Measurements from ENCODE around the gene MGLL. TPM values are rescaled to one million over a fixed set of nuclear protein-coding genes. Genes with fewer than 3 reads are reported as not detected.

MGLL gene
- total RNA-seq, 1 experiment from 2014 or later, result 0.94 TPM

- TF ChIP-seq, protein P1, sequence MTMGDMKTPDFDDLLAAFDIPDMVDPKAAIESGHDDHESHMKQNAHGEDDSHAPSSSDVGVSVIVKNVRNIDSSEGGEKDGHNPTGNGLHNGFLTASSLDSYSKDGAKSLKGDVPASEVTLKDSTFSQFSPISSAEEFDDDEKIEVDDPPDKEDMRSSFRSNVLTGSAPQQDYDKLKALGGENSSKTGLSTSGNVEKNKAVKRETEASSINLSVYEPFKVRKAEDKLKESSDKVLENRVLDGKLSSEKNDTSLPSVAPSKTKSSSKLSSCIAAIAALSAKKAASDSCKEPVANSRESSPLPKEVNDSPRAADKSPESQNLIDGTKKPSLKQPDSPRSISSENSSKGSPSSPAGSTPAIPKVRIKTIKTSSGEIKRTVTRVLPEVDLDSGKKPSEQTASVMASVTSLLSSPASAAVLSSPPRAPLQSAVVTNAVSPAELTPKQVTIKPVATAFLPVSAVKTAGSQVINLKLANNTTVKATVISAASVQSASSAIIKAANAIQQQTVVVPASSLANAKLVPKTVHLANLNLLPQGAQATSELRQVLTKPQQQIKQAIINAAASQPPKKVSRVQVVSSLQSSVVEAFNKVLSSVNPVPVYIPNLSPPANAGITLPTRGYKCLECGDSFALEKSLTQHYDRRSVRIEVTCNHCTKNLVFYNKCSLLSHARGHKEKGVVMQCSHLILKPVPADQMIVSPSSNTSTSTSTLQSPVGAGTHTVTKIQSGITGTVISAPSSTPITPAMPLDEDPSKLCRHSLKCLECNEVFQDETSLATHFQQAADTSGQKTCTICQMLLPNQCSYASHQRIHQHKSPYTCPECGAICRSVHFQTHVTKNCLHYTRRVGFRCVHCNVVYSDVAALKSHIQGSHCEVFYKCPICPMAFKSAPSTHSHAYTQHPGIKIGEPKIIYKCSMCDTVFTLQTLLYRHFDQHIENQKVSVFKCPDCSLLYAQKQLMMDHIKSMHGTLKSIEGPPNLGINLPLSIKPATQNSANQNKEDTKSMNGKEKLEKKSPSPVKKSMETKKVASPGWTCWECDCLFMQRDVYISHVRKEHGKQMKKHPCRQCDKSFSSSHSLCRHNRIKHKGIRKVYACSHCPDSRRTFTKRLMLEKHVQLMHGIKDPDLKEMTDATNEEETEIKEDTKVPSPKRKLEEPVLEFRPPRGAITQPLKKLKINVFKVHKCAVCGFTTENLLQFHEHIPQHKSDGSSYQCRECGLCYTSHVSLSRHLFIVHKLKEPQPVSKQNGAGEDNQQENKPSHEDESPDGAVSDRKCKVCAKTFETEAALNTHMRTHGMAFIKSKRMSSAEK (CRISPR knock-in tag; IDR thresholded peaks at IDR 0.05; ENCODE audit: borderline replicate concordance), result no peak
Observed at GRCh38 chr3:127764841-127765362, 57.4 kb downstream of the MGLL start (continued).

DNA sequence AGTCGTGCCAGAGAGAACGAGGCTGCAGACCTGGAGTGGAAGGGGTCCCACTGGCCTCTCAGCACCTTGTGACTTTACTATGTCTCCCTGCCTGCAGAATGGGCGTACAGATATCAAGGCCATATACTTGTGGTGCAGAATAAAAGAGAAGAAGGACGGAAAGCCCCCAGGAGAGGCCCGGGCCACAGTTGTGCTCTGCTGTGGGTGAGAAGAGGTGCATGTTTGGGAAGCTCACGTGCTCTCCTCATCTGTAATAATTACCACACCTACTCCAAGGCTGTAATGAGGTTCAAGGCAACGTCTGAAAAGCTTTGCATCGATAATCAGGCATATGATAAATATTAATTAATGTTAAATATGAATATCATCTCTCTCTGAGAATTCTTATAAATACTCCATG is 58.0 kb downstream of the MGLL start:
- ChIA-PET POLR2A (interaction anchor here (0.7 kb wide), 1 partner anchor 11 kb away, joined by 3 read pairs; no protein-coding TSS in a partner anchor), CTCF (interaction anchor here (1.9 kb wide), 1 partner anchor 85 kb away, joined by 6 read pairs; no protein-coding TSS in a partner anchor)
- H3K27ac Mint-ChIP-seq, result no peak overlapping the region
- ATAC-seq, result no peak
- H3K27me3 Mint-ChIP-seq (ENCODE audit: low read depth), result no peaks in the 10 kb centered on the region
- H3K9me3 Mint-ChIP-seq, result no peaks in the 10 kb centered on the region
- H3K36me3 Mint-ChIP-seq, result no peaks in the 10 kb centered on the region
- no peak for DNase-seq (ENCODE audit: low spot score)
- no peak overlapping the region for H3K4me3 Mint-ChIP-seq
- TF ChIP-seq SMAD3 (CRISPR knock-in tag; IDR thresholded peaks at IDR 0.05; ENCODE audit: borderline replicate concordance), result no peak
- TF ChIP-seq, protein P2, sequence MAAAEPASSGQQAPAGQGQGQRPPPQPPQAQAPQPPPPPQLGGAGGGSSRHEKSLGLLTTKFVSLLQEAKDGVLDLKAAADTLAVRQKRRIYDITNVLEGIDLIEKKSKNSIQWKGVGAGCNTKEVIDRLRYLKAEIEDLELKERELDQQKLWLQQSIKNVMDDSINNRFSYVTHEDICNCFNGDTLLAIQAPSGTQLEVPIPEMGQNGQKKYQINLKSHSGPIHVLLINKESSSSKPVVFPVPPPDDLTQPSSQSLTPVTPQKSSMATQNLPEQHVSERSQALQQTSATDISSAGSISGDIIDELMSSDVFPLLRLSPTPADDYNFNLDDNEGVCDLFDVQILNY (CRISPR knock-in tag; IDR thresholded peaks at IDR 0.05), result no peak
- TF ChIP-seq NR2C2 (CRISPR knock-in tag; IDR thresholded peaks at IDR 0.05), result no peak
- TF ChIP-seq PRRX2 (CRISPR knock-in tag; IDR thresholded peaks at IDR 0.05), result no peak
- TF ChIP-seq FOXJ3 (CRISPR knock-in tag; IDR thresholded peaks at IDR 0.05; ENCODE audit: borderline replicate concordance), result no peak
- no peak for TF ChIP-seq RORB (CRISPR knock-in tag; IDR thresholded peaks at IDR 0.05)
- TF ChIP-seq IRF2 (CRISPR knock-in tag; IDR thresholded peaks at IDR 0.05; ENCODE audit: borderline replicate concordance, low read depth), result no peak
- TF ChIP-seq GRHL2 (CRISPR knock-in tag; IDR thresholded peaks at IDR 0.05; ENCODE audit: insufficient replicate concordance, severe bottlenecking), result no peak
- TF ChIP-seq ZMAT4 (CRISPR knock-in tag; IDR thresholded peaks at IDR 0.05), result no peak
- no peak for TF ChIP-seq HMGXB4 (CRISPR knock-in tag; IDR thresholded peaks at IDR 0.05)
- TF ChIP-seq ZNF423 (CRISPR knock-in tag; IDR thresholded peaks at IDR 0.05), result no peak
- TF ChIP-seq GTF2I (CRISPR knock-in tag; conservative IDR thresholded peaks at IDR 0.05), result no peak
- no peak for TF ChIP-seq ATF1 (CRISPR knock-in tag; IDR thresholded peaks at IDR 0.05)
- no peak for TF ChIP-seq MAX (CRISPR knock-in tag; IDR thresholded peaks at IDR 0.05)
- no peak for TF ChIP-seq ZNF263 (CRISPR knock-in tag; IDR thresholded peaks at IDR 0.05; ENCODE audit: low read depth)
- TF ChIP-seq ZNF121 (CRISPR knock-in tag; IDR thresholded peaks at IDR 0.05), result no peak
- TF ChIP-seq MXD4 (CRISPR knock-in tag; IDR thresholded peaks at IDR 0.05; ENCODE audit: borderline replicate concordance), result no peak
- TF ChIP-seq, protein P3, sequence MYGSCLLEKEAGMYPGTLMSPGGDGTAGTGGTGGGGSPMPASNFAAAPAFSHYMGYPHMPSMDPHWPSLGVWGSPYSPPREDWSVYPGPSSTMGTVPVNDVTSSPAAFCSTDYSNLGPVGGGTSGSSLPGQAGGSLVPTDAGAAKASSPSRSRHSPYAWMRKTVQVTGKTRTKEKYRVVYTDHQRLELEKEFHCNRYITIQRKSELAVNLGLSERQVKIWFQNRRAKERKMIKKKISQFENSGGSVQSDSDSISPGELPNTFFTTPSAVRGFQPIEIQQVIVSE (CRISPR knock-in tag; IDR thresholded peaks at IDR 0.05; ENCODE audit: borderline replicate concordance), result no peak
- no peak for TF ChIP-seq CREB1 (CRISPR knock-in tag; IDR thresholded peaks at IDR 0.05)
- TF ChIP-seq NR1H2 (CRISPR knock-in tag; IDR thresholded peaks at IDR 0.05), result no peak
- H3K4me1 Mint-ChIP-seq, result peaks cover 2% of the 10 kb centered on the region; the same call in 1 of the 2 replicates
